Measurements from ENCODE around the gene FMNL3. TPM values are rescaled to one million over a fixed set of nuclear protein-coding genes. Genes with fewer than 3 reads are reported as not detected.
A peak's percentile ranks its signal among the peaks of the same experiment; 100 is the strongest.

Gene FMNL3
- total and polyA plus RNA-seq, 2 experiments from 2014 or later: 8.7 to 32.6 TPM

DNA sequence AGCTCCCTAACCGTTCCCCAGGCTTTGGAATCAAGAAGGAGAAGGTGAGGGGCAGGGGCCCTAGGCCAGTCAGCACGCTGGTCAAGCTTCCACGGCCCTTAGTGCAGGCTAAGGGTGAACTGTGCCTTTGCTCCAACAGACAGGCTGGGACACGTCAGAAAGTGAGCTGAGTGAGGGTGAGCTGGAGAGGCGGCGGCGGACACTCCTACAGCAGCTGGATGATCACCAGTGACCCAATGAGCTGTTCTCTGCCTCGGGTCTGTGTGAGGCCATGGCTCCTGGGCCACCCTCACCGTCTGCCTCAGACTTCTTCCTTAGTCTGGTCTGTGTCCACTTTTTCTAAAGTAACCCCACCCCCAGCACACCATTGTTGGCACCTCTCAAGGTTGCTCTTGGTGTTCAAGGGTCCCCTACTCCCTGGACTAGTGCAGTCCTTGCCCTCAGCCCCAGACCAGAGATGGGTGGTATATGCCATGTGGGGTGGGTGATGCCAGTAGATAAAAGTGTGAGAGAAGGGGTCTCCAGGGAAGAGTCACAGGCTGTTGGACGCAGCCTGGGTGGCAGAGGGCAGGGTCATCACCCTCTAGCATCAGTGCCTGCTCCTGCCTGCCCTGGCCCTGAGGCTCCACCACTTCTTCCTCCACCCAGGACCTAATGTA, 63.1 kb downstream of the FMNL3 start:
- no peak for DNase-seq (ENCODE audit: low spot score)
- peaks cover 61% of the 10 kb centered on the region for H3K36me3 Mint-ChIP-seq (ENCODE audit: low read depth)
- peaks cover 23% of the 10 kb centered on the region for H3K27me3 Mint-ChIP-seq (ENCODE audit: insufficient read depth, low read depth, poor library complexity)
- no peaks in the 10 kb centered on the region for H3F3A ChIP-seq (replicated peaks; ENCODE audit: low read depth)
- peaks cover 4% of the 10 kb centered on the region for H3K36me3 ChIP-seq (ENCODE audit: insufficient read depth)
- no peak overlapping the region for H3K27ac ChIP-seq (ENCODE audit: low read depth)
- H3K4me3 ChIP-seq: no peak overlapping the region
- peak overlapping the region; percentile 64; the same call in 1 of the 2 replicates for H3K27ac Mint-ChIP-seq
- ATAC-seq: no peak
- H3K27me3 ChIP-seq (ENCODE audit: insufficient read depth): no peaks in the 10 kb centered on the region
- no peaks in the 10 kb centered on the region for H3K9me3 Mint-ChIP-seq
- no peak overlapping the region for H3K4me3 Mint-ChIP-seq
- TF ChIP-seq ETS1 (IDR thresholded peaks at IDR 0.05): no peak
- 0 out of 2 replicates have a peak, but pooled peaks have one; percentile 12 for TF ChIP-seq POLR2AphosphoS5 (IDR thresholded peaks at IDR 0.05; ENCODE audit: low read depth)
- no peak for TF ChIP-seq EZH2 (IDR thresholded peaks at IDR 0.05; ENCODE audit: low read depth, unreplicated experiment)
- no peak for TF ChIP-seq ZNF114 (CRISPR knock-in tag; IDR thresholded peaks at IDR 0.05)
- TF ChIP-seq CREB1 (CRISPR knock-in tag; IDR thresholded peaks at IDR 0.05; ENCODE audit: low read depth): no peak
- no peak for TF ChIP-seq ZNF331 (CRISPR knock-in tag; IDR thresholded peaks at IDR 0.05; ENCODE audit: low read depth)
- peaks cover 34% of the 10 kb centered on the region for H3K4me1 Mint-ChIP-seq
- H3K79me2 ChIP-seq (replicated peaks; ENCODE audit: insufficient read depth): no peaks in the 10 kb centered on the region
- no peaks in the 10 kb centered on the region for H3K9me2 ChIP-seq (ENCODE audit: insufficient read depth)
- no peak overlapping the region for H2AFZ ChIP-seq
- 0 out of 2 replicates have a peak, but pooled peaks cover 3% of the 10 kb centered on the region for H4K20me1 ChIP-seq (replicated peaks; ENCODE audit: insufficient read depth)
- peaks cover 7% of the 10 kb centered on the region; the same call in 1 of the 2 replicates for H3K4me1 ChIP-seq (ENCODE audit: insufficient read depth)
- no peak overlapping the region for H3K4me2 ChIP-seq

DNA sequence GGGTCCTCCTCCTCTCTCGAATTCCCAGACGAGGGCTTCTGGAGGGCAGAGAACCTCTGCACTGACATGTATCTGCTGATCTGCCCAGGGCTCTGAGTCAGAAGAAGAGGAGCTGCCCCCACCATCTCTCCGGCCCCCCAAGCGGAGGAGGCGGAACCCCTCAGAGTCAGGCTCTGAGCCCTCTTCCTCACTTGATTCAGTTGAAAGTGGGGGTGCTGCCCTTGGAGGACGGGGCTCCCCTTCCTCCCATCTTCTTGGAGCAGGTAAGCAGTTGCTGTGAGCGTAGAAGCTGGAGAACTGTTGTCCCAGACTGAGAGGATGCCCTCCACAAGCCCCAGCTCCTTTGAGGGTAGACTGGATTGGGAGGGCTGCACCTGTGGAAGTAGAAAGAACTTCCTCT, 64.1 kb downstream of the FMNL3 start:
- Mint-ChIP-seq H3K4me3 (no peak overlapping the region), H3K9me3 (no peaks in the 10 kb centered on the region), H3K27me3 (ENCODE audit: insufficient read depth, low read depth, poor library complexity) (peaks cover 23% of the 10 kb centered on the region), H3K36me3 (ENCODE audit: low read depth) (peaks cover 52% of the 10 kb centered on the region), H3K4me1 (peaks cover 36% of the 10 kb centered on the region), H3K27ac (no peak overlapping the region)
- no peak overlapping the region for H2AFZ ChIP-seq
- peaks cover 8% of the 10 kb centered on the region for H3K36me3 ChIP-seq (ENCODE audit: insufficient read depth)
- no peaks in the 10 kb centered on the region for H3F3A ChIP-seq (replicated peaks; ENCODE audit: low read depth)
- no peak for ATAC-seq
- no peak overlapping the region for H3K4me3 ChIP-seq
- H3K79me2 ChIP-seq (replicated peaks; ENCODE audit: insufficient read depth): no peaks in the 10 kb centered on the region
- H4K20me1 ChIP-seq (replicated peaks; ENCODE audit: insufficient read depth): peaks cover 3% of the 10 kb centered on the region; the same call in 1 of the 2 replicates
- peaks cover 7% of the 10 kb centered on the region; the same call in 1 of the 2 replicates for H3K4me1 ChIP-seq (ENCODE audit: insufficient read depth)
- no peak for DNase-seq (ENCODE audit: low spot score)
- no peak overlapping the region for H3K4me2 ChIP-seq
- H3K9me2 ChIP-seq (ENCODE audit: insufficient read depth): no peaks in the 10 kb centered on the region
- no peaks in the 10 kb centered on the region for H3K27me3 ChIP-seq (ENCODE audit: insufficient read depth)
- H3K27ac ChIP-seq (ENCODE audit: low read depth): no peak overlapping the region
- TF ChIP-seq EZH2 (IDR thresholded peaks at IDR 0.05; ENCODE audit: low read depth, unreplicated experiment) (no peak), ETS1 (IDR thresholded peaks at IDR 0.05) (no peak), STAT1 (IDR thresholded peaks at IDR 0.05; ENCODE audit: unreplicated experiment) (no peak), EZH2phosphoT487 (IDR thresholded peaks at IDR 0.05; ENCODE audit: unreplicated experiment) (no peak), JUNB (IDR thresholded peaks at IDR 0.05; ENCODE audit: unreplicated experiment) (no peak), ZNF114 (CRISPR knock-in tag; IDR thresholded peaks at IDR 0.05) (no peak), CTCF (conservative IDR thresholded peaks at IDR 0.05; ENCODE audit: low read depth in 2 of 2) (no peak)
- TF ChIP-seq, protein P1, sequence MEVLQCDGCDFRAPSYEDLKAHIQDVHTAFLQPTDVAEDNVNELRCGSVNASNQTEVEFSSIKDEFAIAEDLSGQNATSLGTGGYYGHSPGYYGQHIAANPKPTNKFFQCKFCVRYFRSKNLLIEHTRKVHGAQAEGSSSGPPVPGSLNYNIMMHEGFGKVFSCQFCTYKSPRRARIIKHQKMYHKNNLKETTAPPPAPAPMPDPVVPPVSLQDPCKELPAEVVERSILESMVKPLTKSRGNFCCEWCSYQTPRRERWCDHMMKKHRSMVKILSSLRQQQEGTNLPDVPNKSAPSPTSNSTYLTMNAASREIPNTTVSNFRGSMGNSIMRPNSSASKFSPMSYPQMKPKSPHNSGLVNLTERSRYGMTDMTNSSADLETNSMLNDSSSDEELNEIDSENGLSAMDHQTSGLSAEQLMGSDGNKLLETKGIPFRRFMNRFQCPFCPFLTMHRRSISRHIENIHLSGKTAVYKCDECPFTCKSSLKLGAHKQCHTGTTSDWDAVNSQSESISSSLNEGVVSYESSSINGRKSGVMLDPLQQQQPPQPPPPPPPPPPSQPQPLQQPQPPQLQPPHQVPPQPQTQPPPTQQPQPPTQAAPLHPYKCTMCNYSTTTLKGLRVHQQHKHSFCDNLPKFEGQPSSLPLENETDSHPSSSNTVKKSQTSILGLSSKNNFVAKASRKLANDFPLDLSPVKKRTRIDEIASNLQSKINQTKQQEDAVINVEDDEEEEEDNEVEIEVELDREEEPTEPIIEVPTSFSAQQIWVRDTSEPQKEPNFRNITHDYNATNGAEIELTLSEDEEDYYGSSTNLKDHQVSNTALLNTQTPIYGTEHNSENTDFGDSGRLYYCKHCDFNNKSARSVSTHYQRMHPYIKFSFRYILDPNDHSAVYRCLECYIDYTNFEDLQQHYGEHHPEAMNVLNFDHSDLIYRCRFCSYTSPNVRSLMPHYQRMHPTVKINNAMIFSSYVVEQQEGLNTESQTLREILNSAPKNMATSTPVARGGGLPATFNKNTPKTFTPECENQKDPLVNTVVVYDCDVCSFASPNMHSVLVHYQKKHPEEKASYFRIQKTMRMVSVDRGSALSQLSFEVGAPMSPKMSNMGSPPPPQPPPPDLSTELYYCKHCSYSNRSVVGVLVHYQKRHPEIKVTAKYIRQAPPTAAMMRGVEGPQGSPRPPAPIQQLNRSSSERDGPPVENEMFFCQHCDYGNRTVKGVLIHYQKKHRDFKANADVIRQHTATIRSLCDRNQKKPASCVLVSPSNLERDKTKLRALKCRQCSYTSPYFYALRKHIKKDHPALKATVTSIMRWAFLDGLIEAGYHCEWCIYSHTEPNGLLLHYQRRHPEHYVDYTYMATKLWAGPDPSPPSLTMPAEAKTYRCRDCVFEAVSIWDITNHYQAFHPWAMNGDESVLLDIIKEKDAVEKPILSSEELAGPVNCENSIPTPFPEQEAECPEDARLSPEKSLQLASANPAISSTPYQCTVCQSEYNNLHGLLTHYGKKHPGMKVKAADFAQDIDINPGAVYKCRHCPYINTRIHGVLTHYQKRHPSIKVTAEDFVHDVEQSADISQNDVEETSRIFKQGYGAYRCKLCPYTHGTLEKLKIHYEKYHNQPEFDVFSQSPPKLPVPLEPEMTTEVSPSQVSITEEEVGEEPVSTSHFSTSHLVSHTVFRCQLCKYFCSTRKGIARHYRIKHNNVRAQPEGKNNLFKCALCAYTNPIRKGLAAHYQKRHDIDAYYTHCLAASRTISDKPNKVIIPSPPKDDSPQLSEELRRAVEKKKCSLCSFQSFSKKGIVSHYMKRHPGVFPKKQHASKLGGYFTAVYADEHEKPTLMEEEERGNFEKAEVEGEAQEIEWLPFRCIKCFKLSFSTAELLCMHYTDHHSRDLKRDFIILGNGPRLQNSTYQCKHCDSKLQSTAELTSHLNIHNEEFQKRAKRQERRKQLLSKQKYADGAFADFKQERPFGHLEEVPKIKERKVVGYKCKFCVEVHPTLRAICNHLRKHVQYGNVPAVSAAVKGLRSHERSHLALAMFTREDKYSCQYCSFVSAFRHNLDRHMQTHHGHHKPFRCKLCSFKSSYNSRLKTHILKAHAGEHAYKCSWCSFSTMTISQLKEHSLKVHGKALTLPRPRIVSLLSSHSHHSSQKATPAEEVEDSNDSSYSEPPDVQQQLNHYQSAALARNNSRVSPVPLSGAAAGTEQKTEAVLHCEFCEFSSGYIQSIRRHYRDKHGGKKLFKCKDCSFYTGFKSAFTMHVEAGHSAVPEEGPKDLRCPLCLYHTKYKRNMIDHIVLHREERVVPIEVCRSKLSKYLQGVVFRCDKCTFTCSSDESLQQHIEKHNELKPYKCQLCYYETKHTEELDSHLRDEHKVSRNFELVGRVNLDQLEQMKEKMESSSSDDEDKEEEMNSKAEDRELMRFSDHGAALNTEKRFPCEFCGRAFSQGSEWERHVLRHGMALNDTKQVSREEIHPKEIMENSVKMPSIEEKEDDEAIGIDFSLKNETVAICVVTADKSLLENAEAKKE (CRISPR knock-in tag; IDR thresholded peaks at IDR 0.05): no peak
